WI38 (cell line): ENCODE results near the gene PLGRKT.
"Not testable (repeated sequence)": the region's sequence is repeated elsewhere in the genome, so short reads cannot be mapped to it uniquely, and the experiment has no call there.

Source experiments
- H3K4me3 ChIP-seq: 2 replicates; pipeline ENCODE4 v1.5.1; 2011; ENCODE audit warnings: low read depth, mild to moderate bottlenecking, control low read depth, low read length
- TF ChIP-seq, protein P1 (sequence below): IDR thresholded peaks from 2 replicates; pipeline ENCODE4 v1.5.1; 2012; ENCODE audit warnings: low read depth, mild to moderate bottlenecking, control low read depth, low read length

PLGRKT gene

DNA sequence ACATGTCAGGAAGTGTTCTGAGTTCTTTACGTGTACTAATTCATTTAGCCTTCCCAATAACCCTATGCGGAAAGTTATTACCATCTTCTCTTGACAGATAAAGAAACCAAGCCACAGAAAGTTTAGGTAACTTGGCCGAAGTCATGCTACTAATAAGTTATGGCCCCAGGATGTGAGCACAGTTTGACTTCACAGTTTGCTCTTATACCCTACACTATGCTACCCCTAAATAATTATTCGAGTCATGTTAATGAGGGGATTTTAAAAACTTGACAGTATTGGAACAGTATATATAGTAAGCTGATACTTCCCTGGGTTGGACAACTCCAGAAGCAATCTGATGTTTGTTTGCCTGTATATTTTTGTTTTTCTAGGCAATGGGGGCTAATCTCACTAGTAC, 43.2 kb upstream of the PLGRKT start:
- TF ChIP-seq, protein P1, sequence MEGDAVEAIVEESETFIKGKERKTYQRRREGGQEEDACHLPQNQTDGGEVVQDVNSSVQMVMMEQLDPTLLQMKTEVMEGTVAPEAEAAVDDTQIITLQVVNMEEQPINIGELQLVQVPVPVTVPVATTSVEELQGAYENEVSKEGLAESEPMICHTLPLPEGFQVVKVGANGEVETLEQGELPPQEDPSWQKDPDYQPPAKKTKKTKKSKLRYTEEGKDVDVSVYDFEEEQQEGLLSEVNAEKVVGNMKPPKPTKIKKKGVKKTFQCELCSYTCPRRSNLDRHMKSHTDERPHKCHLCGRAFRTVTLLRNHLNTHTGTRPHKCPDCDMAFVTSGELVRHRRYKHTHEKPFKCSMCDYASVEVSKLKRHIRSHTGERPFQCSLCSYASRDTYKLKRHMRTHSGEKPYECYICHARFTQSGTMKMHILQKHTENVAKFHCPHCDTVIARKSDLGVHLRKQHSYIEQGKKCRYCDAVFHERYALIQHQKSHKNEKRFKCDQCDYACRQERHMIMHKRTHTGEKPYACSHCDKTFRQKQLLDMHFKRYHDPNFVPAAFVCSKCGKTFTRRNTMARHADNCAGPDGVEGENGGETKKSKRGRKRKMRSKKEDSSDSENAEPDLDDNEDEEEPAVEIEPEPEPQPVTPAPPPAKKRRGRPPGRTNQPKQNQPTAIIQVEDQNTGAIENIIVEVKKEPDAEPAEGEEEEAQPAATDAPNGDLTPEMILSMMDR: no peak
- H3K4me3 ChIP-seq: no peak overlapping the region

DNA sequence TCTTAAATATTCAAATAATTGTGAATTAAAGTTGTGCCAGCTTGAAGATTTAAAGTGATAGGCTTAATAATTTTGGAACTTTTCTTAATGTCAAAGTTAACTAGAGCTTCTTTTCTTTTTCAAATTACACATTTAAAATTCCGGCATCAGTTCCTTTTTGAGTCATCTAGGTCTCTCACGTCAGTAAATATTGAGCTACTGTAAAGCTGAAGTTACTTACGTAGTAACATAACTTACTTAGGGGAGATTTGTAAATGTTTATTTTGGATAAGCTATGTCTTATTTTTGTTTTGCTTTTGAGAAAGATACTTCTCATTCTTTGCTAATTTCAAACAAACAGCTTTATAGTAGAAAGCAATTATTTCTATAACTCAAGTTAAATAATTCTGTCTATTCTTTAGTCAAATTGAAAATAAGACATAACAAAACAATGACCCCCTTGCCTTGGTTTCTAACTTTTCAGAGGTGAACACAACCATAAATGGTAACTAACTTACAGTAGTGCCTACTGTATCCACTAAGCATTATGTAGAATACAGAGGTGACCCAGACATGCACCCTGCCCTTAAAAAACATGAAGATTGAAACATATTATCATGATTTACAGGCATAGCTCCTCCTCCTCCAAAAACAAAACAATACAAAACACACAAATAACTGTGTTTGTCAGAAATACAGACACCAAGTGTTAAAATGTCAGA, 42.4 kb upstream of the PLGRKT start:
- H3K4me3 ChIP-seq: no peak overlapping the region
- TF ChIP-seq, protein P1: no peak

DNA sequence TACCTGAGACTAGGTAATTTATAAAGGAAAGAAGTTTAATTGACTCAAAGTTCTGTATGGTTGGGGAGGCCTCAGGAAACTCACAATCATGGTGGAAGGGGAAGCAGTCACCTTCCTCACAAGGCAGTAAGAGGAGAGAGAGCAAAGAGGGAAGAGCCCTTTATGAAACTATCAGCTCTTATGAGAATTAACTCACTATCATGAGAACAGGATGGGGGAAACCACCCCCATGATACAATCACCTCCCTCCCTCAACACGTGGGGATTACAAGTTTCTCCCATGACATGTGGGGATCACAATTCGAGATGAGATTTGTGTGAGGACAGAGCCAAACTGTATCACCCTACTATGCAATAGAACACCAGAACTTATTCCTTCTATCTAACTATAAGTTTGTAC, 40.5 kb upstream of the PLGRKT start:
- no peak overlapping the region for H3K4me3 ChIP-seq
- TF ChIP-seq, protein P1: no peak

DNA sequence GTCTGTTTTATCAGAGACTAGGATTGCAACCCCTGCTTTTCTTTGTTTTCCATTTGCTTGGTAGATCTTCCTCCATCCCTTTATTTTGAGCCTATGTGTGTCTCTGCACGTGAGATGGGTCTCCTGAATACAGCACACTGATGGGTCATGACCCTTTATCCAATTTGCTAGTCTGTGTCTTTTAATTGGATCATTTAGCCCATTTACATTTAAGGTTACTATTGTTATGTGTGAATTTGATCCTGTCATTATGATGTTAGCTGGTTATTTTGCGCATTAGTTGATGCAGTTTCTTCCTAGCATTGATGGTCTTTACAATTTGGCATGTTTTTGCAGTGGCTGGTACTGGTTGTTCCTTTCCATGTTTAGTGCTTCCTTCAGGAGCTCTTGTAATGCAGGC, 37.9 kb upstream of the PLGRKT start:
- not testable (repeated sequence) for H3K4me3 ChIP-seq

DNA sequence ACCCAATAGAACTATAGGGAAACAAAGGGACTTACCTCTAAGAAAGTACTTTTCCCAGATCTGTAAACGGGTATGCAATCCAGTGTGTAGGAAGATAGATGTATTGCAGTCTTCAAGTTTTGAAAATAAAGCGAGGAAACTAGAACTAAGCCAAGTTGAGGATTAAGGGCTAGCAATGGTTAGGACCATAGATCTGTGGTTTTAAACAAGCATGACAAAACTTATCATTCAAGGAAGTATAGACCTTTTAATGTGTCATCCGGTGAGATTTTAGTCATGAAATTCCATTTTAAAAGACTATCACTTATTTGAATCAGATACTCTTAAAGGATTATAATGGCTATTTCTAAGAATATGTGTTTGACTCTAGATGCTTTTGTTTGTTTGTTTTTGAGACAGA, 33.1 kb upstream of the PLGRKT start:
- H3K4me3 ChIP-seq: no peak overlapping the region
- TF ChIP-seq, protein P1: no peak

DNA sequence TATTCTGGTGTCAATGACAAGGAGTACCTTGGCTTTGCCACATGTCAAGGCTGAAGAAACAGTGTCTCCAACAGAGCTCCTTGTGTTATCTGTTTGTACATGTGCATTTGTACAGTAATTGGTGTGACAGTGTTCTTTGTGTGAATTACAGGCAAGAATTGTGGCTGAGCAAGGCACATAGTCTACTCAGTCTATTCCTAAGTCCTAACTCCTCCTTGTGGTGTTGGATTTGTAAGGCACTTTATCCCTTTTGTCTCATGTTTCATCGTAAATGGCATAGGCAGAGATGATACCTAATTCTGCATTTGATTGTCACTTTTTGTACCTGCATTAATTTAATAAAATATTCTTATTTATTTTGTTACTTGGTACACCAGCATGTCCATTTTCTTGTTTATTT, 32.4 kb upstream of the PLGRKT start:
- TF ChIP-seq, protein P1: no peak
- H3K4me3 ChIP-seq: no peak overlapping the region

DNA sequence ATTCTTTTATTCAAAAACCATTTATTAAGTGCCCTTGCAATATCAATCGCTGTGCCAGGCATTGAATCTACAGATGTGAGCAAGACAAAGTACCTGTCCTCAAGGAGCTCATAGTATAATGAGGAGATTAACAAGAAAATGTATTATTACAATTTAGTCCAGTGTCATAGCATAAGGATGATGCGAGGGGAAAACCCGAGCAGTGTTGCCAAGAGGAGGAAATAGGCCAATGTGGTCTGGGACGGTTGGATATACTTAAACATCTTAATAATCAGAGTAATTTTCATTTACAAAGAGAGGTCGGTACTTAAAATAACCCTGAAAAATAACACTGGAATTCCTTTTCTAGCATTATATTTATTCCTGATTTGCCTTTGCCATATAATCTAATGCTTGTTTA, 31.1 kb upstream of the PLGRKT start:
- no peak overlapping the region for H3K4me3 ChIP-seq
- TF ChIP-seq, protein P1: no peak

DNA sequence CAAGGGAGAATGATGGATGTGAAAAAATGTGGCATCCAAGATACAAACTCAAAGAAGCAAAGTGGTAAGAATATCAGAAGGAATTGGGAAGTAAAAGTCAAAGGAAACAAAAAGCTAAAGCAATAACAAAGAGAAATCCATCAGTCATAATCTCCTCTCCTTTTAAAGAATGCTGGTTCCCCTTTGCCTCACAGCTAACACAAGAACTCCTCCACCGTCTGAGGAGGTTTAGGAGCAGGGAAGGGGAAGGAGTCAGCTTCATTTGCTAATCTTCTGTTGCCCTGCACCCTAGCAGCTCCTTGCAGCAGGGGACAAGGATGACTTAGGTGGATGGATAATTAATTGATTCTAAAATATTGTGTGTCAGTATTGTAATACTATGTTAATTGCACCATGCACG, 29.0 kb upstream of the PLGRKT start:
- TF ChIP-seq, protein P1: no peak
- H3K4me3 ChIP-seq: no peak overlapping the region
